Adipose tissue (tissue), 3 donors: Measurements from ENCODE around the gene SKAP2. TPM values are rescaled to one million over a fixed set of nuclear protein-coding genes. Genes with fewer than 3 reads are reported as not detected.

Experiments
- H3K27ac ChIP-seq: one replicate; pipeline ENCODE4 v1.5.1; 2013; ENCODE audit warnings: low read depth, low read length
- WGBS, 3 donors: extraction: QIAGEN DNeasy Blood & Tissue Kit; methylation state at CpG; one replicate each; pipeline ENCODE4 v1.1.7; 2013; 5-methylcytosine and 5-hydroxymethylcytosine counted together
- polyA plus RNA-seq, 3 donors: library from polyadenylated mRNA; stranded (reverse); fragments of 200-250 nt; gene quantifications; one replicate each; pipeline ENCODE4 v1.2.3, GENCODE V29; 2013
- donor health status: healthy with polysubstance abuse.
- donor health status: Bipolar disorder and iron deficiency.
- donor health status: healthy.

The SKAP2 gene
- polyA plus RNA-seq, 3 donors = 4.2 to 27.9 (median 18.1) TPM

GRCh38 chr7:26705567-26705966, 158.8 kb downstream of the SKAP2 start:
- 12 to 19% (median 16%) methylated on average over 2 of the region's 2 CpGs for WGBS, 3 donors
- no peak overlapping the region for H3K27ac ChIP-seq

DNA sequence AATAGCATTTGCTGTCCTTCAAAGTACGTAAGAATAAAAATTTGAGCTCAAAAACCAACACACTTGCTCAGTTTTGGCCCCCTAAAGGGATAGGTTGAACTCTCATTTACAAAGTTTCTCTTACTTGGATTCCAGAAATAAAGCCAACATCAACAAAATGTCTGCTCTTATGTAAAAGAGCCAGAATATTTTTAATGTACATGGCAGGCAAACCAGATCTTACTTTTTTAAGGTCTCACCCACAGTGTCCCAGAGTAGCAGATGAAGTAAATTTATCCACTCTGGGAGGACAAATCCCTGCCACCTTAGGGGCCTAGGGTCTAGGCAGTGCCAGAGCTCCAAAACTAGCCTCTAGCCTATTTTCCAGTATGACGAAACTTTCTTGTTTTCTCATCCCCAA, 159.6 kb downstream of the SKAP2 start:
- 78 to 85% (median 79%) methylated on average over 2 of the region's 2 CpGs for WGBS, 3 donors
- H3K27ac ChIP-seq = no peak overlapping the region

DNA sequence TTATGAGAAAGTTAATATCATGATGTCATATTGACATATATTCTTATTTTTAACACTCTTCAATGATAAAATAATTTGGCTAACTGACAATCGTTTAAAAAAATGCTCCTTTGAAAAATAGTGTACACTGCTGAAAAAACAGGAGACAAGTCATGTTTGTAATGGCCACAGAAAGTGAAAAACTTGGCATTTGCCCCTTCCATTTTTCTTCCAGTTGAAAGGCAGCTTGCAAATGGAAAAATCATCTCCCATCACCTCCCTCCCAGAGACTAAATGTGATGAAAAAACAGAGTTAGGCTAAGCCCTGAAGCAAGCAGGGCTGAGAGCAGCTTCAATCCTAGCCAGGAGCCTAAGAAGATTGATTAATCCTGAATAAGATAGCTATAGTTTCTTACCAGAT, 160.4 kb downstream of the SKAP2 start:
- 69 to 79% (median 78%) methylated on average over 1 of the region's 1 CpG for WGBS, 3 donors
- no peak overlapping the region for H3K27ac ChIP-seq

GRCh38 chr7:26700893-26701292, 163.5 kb downstream of the SKAP2 start:
- H3K27ac ChIP-seq = no peak overlapping the region

DNA sequence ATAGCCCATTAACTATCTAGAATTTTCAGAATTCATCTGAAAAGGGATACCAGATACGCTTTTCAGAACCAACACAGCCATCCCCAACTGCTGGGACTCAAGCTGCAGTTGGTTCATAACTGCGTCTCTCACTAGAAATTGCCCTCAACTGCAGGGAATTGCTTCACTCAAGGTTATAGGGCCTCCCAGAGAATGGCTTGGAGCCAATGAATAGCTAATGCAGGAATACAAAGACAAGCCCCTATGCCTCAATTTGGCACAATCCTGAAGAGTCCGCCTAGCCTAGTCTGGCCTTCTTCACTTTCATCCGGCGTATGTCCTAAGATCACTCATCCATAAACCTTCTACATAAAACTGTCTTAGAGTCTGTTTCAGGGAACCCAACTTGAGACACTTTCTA, 164.0 kb downstream of the SKAP2 start:
- 86 to 91% (median 89%) methylated on average over 5 of the region's 5 CpGs for WGBS, 3 donors
- H3K27ac ChIP-seq = no peak overlapping the region

DNA sequence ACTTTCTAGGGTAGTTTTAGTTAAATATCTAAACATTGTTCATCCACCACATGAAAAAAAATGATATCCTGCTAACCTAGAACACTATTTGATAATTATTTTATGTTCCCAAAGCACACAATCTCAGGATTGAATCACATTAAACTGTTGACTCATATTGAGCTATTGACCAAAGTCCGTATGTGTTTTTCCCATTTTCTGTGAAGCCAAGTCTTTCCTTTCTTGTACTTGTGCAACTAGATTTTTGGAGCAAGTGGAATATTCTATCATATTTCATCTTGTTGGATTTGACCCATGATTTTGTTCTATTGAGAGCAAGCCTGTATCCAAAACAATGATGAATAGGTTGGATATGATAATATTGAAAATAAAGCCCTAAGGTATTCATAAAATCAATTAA, 164.6 kb downstream of the SKAP2 start:
- H3K27ac ChIP-seq = no peak overlapping the region
- 45 to 76% (median 66%) methylated on average over 1 of the region's 1 CpG for WGBS, 3 donors

DNA sequence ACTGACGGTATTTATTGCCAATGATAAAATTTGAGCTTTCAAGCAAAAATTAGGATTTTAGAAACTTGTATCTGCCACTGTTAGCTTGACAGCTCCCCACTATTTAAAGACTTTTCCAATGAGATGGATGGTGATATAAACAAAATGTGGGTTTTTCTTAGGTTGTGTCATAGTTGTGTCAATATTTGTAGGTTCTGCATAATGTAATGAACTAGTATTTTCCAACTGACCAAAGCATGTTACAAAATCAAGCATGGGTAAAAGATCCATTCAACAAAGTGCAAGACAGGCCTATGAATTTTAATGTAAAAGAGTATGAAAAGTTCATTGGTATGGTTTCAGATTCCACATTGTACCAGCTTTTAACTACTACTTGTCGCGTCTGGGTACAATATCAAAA, 165.6 kb downstream of the SKAP2 start:
- no peak overlapping the region for H3K27ac ChIP-seq
- 94 to 97% (median 97%) methylated on average over 3 of the region's 3 CpGs for WGBS, 3 donors

GRCh38 chr7:26698194-26698593, 166.2 kb downstream of the SKAP2 start:
- H3K27ac ChIP-seq = no peak overlapping the region
- WGBS, 3 donors = 95 to 98% (median 97%) methylated on average over 1 of the region's 1 CpG

- no peak overlapping the region for H3K27ac ChIP-seq
- WGBS, 3 donors = 85 to 92% (median 85%) methylated on average over 5 of the region's 5 CpGs
These were observed 167.4 kb downstream of the SKAP2 start for GRCh38 chr7:26696978-26697377.

DNA sequence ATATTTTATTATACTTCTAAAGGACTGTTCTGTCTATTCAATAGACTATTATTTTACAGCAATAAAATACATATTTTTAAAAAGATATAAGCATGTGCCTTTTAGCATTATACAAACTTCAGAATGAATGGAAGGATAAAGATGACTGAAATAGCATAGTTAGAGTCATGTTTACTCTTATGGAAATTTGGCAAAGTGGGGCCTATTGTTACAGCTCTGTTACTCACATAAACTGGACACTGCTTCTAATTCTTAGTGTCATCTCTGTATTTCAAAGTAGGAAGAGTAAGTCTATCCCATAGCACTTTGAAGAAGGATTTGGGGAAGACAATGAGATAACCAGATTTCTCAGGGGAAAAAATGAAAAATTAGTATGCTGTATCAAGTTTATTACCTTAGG, 168.2 kb downstream of the SKAP2 start:
- no peak overlapping the region for H3K27ac ChIP-seq

DNA sequence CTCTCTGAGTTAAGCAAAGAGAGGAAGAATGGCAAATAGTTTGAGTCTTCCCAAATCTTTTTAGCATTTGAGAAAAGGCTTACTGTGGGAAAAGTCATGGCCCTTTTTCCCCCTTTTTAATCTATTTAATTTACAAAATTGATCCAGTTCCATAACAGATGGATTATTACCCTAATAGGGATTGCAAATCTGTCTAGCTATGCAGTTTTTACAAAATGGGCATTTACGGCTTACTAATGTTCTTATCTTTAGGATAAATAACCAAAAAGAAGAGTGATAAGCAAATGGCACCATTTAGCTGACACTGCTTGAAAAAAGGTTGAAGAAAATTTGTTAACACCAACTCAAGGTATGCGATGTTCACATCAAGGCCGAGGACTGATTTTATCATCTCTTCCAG, 169.7 kb downstream of the SKAP2 start:
- no peak overlapping the region for H3K27ac ChIP-seq
- 93 to 96% (median 95%) methylated on average over 3 of the region's 3 CpGs for WGBS, 3 donors

DNA sequence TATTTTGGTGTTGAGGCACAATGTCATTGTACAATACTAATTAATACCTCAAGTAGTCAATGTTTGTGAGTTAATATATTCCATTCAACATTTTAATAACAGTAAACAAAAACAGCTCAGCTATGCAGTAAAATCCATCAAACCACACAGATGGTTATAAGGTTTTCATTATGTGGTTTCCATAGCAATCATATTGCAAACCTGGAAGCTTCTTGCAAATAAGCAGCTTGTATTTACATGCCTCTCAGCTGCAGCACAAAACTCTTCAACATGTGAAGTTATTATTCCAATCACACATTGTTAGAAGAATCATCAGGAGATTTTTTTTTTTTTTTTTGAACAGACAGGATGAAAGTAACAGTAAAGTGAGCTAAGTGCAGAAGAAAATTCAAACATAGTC, 170.2 kb downstream of the SKAP2 start:
- no peak overlapping the region for H3K27ac ChIP-seq

DNA sequence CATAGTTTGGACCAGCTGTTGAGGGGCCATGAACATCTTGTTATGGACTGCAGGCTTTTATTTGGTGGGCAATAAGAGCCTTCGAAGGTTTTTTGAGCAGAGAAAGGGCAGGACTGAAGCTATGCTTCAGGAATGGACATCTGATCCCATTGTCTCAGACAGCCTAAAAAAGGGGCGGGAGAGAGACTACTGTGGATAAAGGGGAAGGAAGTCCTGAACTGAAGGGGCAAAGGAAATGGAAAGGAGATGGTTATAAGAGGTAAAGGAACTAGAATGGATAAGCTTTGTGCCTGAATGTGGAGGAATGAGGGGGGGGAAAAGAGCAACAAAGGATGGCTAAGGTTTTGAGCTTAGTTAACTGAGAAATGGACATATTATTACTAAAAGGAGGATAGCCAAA, 172.5 kb downstream of the SKAP2 start:
- H3K27ac ChIP-seq = no peak overlapping the region
- 48 to 78% (median 72%) methylated on average over 2 of the region's 2 CpGs for WGBS, 3 donors

DNA sequence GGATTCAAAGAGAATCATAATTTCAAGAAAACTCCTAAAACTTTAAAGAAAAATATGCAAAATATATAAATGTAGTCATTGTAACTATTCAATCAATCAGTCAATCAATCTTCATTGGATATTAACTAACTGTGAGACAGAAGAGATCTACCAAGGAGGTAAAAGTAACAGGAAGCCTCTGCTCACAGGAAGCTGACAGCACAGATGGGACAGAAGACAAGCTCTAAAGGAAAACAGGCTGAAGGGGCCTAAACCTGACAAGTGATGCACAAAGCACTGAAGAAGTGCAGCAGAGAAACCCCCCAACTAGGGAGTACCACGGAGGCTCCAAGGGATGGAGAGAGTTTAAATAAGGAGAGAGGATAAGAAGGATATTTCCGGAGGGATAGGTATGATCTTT, 173.0 kb downstream of the SKAP2 start:
- no peak overlapping the region for H3K27ac ChIP-seq
- WGBS, 3 donors = 57 to 85% (median 70%) methylated on average over 2 of the region's 2 CpGs

GRCh38 chr7:26690135-26690805, 174.1 kb downstream of the SKAP2 start:
- WGBS, 3 donors = 62 to 93% (median 71%) methylated on average over 2 of the region's 2 CpGs
- no peak overlapping the region for H3K27ac ChIP-seq

DNA sequence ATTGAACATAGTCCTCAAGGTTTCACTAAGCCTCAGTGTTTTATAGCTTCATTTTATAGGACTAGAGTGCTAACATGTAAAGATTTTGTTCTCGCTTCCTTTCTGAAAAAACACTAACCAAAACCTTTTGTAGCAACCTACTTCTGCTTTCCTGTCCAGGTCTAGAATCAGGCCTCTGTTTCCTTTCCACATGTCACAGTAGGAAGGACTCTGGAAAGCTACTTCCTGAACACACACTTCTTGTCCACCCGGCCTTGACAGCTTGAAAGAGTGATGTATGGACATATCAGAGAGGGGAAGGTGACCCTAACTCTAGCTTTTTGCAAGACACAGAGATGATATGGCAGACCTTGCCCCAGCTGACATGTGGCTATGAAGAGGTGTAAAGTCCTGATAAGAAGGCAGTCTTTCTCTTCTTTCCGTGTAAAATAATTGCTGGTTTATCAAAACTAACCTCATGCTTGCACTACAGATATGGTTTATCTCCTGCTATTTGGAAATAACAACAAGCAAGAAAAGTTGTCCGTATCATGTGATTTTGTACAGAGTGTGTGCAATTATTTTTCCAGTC, 175.4 kb downstream of the SKAP2 start:
- no peak overlapping the region for H3K27ac ChIP-seq
- 35 to 76% (median 45%) methylated on average over 4 of the region's 4 CpGs for WGBS, 3 donors

GRCh38 chr7:26688388-26688787, 176.0 kb downstream of the SKAP2 start:
- H3K27ac ChIP-seq = no peak overlapping the region

DNA sequence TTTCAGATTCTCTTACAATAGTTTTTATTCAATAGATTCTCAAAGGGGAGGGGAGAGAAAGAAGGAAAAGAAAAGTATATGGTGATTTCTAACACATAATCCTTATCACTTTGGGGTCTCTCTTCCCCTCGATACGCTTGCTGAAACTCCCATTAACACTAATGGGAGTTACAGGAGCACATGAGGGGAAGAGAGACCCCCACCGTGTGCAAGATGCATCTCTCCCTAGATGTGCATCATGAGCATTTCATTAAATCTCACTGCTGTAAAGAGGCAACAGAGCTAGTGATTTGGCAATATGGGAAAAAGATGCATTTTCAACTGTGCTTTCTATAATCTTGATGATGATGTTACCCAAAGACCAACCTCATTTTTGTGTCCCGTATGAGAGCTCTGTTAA, 177.4 kb downstream of the SKAP2 start:
- 63 to 68% (median 65%) methylated on average over 4 of the region's 4 CpGs for WGBS, 3 donors
- H3K27ac ChIP-seq = no peak overlapping the region

DNA sequence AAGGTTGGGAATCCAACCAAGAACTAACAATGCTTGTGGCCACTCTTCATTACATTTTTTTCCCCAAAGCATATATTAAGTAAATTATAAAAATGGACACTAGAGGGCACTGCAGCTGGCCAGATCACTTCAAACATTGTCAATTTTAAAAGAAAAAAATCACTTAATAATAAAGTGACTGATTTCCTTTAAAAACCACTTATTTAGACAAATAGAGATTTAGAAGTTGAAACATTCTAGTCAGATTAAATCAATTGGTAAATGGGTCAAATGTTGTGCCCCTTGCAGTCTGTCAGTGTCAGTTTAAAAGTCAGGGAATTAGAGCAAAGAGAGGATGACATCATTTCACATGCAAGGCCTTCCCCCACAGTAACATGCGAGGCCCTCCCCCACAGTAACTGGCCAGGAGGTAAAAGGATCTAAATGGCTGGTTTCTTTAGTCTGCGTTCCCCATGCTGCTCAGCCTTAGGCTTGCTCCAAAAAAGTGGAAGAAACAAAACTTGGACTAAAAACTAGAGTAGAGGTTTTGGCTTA, 177.9 kb downstream of the SKAP2 start:
- WGBS, 3 donors = 31 to 45% (median 35%) methylated on average over 2 of the region's 2 CpGs
- no peak overlapping the region for H3K27ac ChIP-seq

DNA sequence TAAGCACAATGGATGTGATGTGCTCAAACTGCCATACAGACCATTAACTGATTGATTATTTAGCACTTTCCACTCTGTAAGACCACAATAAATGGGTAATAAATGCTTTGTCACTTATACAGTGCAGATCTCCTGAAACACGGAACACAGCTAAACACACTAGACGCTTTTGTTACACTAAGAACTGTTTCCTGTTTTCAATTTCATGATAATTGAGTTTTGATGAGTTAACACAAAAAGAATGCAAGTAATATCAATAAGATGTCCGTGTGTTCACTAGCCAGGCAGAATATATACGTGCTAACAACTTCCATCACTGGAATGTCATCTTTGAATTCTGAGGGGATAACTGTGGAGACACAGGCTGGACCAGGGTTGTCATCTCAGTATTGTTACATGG, 178.8 kb downstream of the SKAP2 start:
- 20 to 53% (median 31%) methylated on average over 4 of the region's 4 CpGs for WGBS, 3 donors
- no peak overlapping the region for H3K27ac ChIP-seq
